NOMO-1 treated with DMSO at 0.1 percent for 48 hours (cell line): ENCODE measurements around the gene TDRD7.
"Not testable (repeated sequence)": the region's sequence is repeated elsewhere in the genome, so short reads cannot be mapped to it uniquely, and the experiment has no call there.

ENCODE experiments used
- DNase-seq: peaks from one replicate; lab custom pipeline; 2025; ENCODE audit not compliant: unreplicated experiment; lab: John Stamatoyannopoulos, UW

TDRD7 gene

GRCh38 chr9:97425973-97426336, 14.1 kb downstream of the TDRD7 start:
- no peak for DNase-seq

DNA sequence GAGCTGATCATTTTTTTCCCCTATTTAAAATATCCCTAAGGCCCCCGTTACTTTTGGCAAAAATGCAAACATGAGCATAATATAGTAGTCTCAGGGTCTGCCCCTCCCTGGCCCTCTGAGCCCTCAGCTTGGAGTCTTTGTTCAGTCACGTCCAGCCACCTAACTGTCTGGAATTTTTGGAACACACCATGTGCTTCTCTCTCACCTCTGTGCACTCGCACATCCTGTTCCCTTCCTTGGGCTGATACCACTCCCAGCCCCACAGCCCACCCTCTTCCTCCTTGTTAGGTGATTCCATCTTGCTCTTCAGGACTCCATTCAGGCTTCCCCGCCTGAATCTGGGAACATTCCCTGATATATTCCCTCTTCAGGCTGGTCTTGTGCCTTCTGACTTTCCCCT, 16.0 kb downstream of the TDRD7 start:
- DNase-seq: no peak

- no peak for DNase-seq
Measured at GRCh38 chr9:97430316-97431043, 18.6 kb downstream of the TDRD7 start.

- DNase-seq: no peak
Measured at GRCh38 chr9:97431044-97431441, 19.1 kb downstream of the TDRD7 start.

- no peak for DNase-seq
Measured at GRCh38 chr9:97431549-97432143, 19.8 kb downstream of the TDRD7 start.

DNA sequence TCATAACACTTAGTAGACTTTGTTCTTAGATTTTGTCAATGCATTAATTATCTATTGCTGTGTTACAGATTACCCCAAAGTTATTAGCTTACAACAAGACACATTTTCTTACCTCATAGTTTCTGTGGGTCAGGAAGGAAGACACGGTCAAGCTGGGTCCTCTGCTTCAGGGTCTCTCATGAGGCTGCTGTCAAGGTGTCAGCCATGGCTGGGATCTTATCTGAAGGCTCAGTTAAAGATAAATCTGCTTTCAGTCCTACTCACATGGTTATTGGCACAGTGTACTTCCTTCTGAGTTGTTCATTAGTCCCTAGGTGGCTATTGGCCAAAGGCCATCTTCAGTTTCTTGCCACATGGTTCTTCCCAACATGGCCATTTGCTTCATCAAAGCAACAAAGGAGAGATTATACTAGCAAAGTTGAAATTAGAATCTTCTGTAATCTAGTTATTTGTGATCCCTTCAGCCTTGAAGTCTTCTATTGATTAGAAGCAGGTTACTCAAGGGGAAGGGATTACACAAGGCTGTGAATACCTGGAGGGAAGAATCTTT, 25.2 kb downstream of the TDRD7 start:
- DNase-seq: no peak

DNA sequence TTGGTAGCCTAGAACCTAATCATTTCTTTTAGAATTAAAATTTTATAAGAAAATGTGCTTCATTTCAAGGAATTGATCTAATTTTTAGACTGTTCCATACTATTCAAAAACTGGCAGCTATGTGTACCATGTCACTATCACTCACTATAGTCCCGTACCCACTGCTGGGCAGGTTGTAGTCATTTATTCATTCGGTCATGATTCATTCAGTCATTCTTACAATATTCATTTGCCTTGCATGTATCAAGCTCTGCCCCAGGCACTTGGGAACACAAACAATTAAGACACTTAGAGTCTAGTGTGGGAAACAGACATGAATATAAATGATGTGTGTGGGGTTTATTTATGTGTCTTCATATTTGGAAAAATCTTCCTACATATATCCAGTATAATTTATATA, 26.4 kb downstream of the TDRD7 start:
- no peak for DNase-seq

- DNase-seq: peak; percentile 18
Measured at GRCh38 chr9:97438666-97439065, 26.8 kb downstream of the TDRD7 start.

DNA sequence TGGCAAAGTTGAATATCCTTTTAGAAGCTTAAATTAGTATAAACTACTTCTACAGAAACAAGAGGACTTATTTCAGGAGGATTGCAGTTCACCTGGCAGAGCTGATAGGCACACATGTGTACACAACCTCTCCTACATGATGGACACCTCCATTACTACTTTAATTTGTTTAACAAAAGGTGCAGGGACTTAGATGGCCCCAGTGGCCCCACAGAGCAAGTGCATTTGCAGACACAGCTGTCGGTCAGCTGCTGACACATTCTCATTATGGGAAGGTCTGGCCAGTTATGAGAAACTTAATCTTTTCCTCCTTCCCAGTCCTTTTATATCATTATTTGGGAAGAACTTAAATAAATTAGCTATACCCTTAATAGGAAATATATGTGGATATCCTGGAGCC, 28.3 kb downstream of the TDRD7 start:
- no peak for DNase-seq

DNA sequence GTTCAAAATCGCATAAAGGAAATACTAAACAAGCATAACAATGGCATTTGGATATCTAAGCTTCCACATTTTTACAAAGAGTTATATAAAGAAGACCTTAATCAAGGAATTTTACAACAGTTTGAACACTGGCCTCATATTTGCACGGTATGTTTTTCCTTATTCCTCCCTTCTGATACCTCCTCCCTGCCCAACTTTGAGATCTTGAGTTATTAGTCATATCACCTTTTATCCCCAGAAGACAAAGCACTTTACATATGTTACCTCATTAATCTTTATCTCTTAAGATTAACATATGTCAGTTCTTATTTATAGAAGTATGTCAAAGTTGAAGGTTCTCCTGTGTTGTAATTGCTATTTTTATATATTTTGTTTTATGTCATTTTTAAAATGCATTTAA, 29.8 kb downstream of the TDRD7 start:
- no peak for DNase-seq

DNA sequence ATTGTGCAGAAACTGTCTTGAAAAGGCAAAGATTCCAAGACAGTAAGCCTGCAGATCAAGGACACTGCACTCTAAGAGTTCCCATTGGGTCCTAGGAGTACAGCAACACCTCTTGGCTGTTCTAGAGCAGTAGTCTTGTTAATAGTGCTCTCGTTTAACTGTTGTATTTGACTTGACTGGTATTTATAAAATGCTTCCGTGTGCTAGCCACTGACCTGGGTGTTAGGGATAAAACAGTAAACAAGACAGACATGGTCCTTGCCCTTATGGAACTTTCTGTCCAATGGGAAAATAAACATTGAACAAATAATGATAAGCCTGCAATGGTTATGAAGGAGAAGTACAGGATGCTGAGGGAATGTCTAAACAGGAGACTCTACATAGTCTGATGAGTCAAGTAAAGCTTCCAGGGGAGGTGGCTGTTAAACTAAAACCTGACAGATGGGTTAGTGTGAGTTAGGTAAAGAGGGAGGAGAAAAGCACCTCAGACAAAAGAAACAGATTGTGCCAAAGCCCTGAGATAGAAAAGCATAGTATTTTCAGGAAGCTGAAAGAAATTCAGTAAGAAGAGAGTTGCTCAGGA, 33.3 kb downstream of the TDRD7 start:
- no peak for DNase-seq

DNA sequence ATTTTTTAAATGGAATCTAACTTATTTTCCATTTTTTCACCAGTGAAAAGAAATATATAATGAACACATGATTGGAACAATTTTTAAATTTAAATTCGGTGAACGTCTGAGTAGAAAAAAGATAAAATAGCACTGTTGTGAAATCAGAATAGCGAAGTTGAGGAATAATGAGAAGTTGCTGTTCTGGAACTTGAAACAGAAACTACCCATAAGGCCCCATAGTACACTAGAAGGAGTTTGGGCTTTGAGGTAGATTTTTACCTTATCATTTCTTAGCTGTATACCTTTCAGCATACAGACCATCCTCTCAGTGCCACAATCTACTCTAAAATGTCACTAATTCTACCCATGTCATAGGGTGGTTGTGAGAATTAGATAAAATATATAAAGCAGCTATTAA, 35.1 kb downstream of the TDRD7 start:
- peak; percentile 77 for DNase-seq

- DNase-seq: peak; percentile 6
Measured at GRCh38 chr9:97453573-97453972, 41.7 kb downstream of the TDRD7 start.

GRCh38 chr9:97456841-97457240, 44.9 kb downstream of the TDRD7 start:
- DNase-seq: not testable (repeated sequence)

DNA sequence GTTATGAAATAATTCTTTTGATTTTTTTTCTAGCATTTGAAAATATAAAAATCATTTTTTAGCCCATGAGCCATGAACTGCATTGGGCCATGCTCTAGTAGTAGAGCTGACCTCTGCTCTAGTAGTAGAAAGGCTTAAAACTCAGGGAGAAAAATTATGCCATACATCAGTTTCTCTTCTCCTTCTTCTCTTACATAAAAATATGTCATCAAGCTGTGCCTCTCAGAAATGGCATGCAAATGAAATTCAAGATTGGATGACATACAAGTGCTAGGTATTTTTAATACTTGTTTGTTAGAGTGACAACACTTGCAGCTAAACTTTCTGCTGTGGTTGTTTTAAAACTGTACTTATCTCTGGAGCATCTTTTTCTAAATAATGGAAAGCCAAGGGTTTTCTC, 47.4 kb downstream of the TDRD7 start:
- DNase-seq: peak; percentile 44

- DNase-seq: no peak
Measured at GRCh38 chr9:97462159-97462558, 50.3 kb downstream of the TDRD7 start.

DNA sequence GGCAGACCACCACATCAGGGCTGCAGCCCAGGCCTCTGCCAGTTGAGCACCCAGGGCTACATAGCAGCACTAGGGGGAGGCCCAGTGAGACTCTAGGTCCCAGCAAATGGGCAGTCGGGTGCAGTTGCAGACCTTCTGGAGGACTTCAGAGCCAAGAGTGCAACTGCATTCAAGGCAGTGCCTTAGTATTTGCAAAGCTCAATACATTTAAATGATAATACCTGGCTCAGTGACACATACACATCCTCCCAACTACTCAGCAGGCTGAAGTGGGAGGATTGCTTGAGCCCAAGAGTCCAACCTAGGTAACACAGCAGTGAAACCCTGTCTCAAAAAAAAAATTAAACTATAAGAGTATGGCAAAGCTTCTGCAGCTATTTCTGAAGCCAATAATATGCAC, 51.0 kb downstream of the TDRD7 start:
- no peak for DNase-seq

- peak; percentile 19 for DNase-seq
Measured at GRCh38 chr9:97468658-97469448, 57.0 kb downstream of the TDRD7 start.

- no peak for DNase-seq
Measured at GRCh38 chr9:97470076-97470475, 58.2 kb downstream of the TDRD7 start.

- DNase-seq: no peak
Measured at GRCh38 chr9:97473717-97474116, 61.8 kb downstream of the TDRD7 start.

- no peak for DNase-seq
Measured at GRCh38 chr9:97474372-97474925, 62.6 kb downstream of the TDRD7 start.
